NB4 (cell line): Measurements from ENCODE around the gene ZNF225.
"Not testable (repeated sequence)": the region's sequence is repeated elsewhere in the genome, so short reads cannot be mapped to it uniquely, and the experiment has no call there.

Source experiments
- DNase-seq: peaks from one replicate; pipeline ENCODE4 v3.0.0; 2010; ENCODE audit warnings: low read depth
- H3K4me3 ChIP-seq: one replicate; pipeline ENCODE4 v1.5.1; 2011; ENCODE audit warnings: mild to moderate bottlenecking, low read depth, low read length, moderate library complexity
- CTCF ChIP-seq: IDR thresholded peaks from one replicate; pipeline ENCODE4 v1.5.1; 2012; ENCODE audit warnings: low read depth, low read length
- MYC ChIP-seq: IDR thresholded peaks from 2 replicates; pipeline ENCODE4 v1.6.1; 2011; ENCODE audit warnings: low read depth, low read length
- POLR2A ChIP-seq: IDR thresholded peaks from 2 replicates; pipeline ENCODE4 v1.6.1; 2011; ENCODE audit warnings: mild to moderate bottlenecking; ENCODE audit not compliant: insufficient read length; ENCODE audit errors: extremely low read depth
- TF ChIP-seq, protein P1 (sequence below): IDR thresholded peaks from 2 replicates; pipeline ENCODE4 v1.6.1; 2011; ENCODE audit warnings: low read depth, low read length

ZNF225 gene

GRCh38 chr19:44151491-44151890 lies 38.3 kb downstream of the ZNF225 start:
- TF ChIP-seq MYC (no peak), POLR2A (no peak), CTCF (no peak)
- TF ChIP-seq, protein P1, sequence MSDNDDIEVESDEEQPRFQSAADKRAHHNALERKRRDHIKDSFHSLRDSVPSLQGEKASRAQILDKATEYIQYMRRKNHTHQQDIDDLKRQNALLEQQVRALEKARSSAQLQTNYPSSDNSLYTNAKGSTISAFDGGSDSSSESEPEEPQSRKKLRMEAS, result no peak
- no peak overlapping the region for H3K4me3 ChIP-seq
- DNase-seq, result no peak

- no peak overlapping the region for H3K4me3 ChIP-seq
Measured at GRCh38 chr19:44156475-44156874, 43.3 kb downstream of the ZNF225 start.

DNA sequence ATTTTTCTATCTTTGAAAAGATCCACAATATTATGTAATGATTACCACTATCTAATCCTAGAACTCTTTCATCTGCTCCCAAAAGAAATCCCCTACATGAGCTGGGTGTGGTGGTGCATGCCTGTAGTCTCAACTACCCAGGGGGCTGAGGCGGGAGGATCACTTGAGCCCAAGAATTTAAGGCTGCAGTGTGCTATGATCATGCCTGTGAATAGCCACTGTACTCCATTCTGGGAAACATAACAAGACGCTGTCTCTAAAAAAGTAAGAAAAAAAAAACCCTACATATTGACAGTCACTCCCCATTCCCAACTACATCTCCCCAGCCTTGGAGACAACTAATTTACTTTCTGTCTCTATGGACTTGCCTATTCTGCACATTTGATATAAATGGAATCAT lies 50.6 kb downstream of the ZNF225 start:
- TF ChIP-seq CTCF, result no peak
- TF ChIP-seq, protein P1, result no peak
- no peak for TF ChIP-seq MYC
- TF ChIP-seq POLR2A, result no peak
- no peak overlapping the region for H3K4me3 ChIP-seq
- DNase-seq, result no peak

More at GRCh38 chr19:44156475-44156874, 43.3 kb downstream of the ZNF225 start:
- TF ChIP-seq, protein P1, result no peak
- TF ChIP-seq CTCF (no peak), MYC (no peak), POLR2A (no peak)
- no peak for DNase-seq

GRCh38 chr19:44164327-44164672 lies 51.1 kb downstream of the ZNF225 start:
- no peak for TF ChIP-seq MYC
- TF ChIP-seq POLR2A, result no peak
- TF ChIP-seq, protein P1, result no peak
- TF ChIP-seq CTCF, result no peak
- H3K4me3 ChIP-seq, result peak overlapping the region; percentile 90
- no peak for DNase-seq

- TF ChIP-seq, protein P1, result no peak
- TF ChIP-seq MYC (peak; percentile 42), CTCF (no peak), POLR2A (peak; percentile 55)
- peak within 1 kb of the TSS; percentile 90 for H3K4me3 ChIP-seq
- peak; percentile 95 for DNase-seq
Measured at GRCh38 chr19:44164673-44165512, 51.7 kb downstream of the ZNF225 start, which contains the start of gene ZNF226. Gene ZNF226, plus strand, starts transcription at chr19:44165100. Its CDS starts 4,981 bp downstream, at chr19:44170081.

DNA sequence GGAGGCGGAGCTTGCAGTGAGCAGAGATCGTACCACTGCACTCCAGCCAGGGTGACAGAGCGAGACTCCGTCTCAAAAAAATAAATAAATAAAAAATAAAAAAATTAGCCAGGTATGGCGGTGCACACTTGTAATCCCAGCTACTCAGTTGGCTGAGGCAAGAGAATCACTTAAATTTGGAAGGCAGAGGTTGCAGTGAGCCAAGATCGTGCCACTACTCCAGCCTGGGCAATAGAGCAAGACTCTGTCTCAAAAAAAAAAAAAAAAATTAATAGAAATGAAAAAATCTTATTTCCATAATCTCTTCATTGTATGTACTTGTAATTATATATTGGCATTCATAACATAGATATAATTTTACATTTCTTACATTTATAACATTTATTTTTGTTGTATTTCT lies 57.5 kb downstream of the ZNF225 start:
- H3K4me3 ChIP-seq, DNase-seq: not testable (repeated sequence)
